ENCODE data around the gene RAB40B. TPM values are rescaled to one million over a fixed set of nuclear protein-coding genes. Genes with fewer than 3 reads are reported as not detected.
A peak's percentile ranks its signal among the peaks of the same experiment; 100 is the strongest.

Gene RAB40B
- total RNA-seq, 1 donor from 2014 or later: 5.5 TPM

GRCh38 chr17:82716203-82717010, 17.9 kb upstream of the RAB40B start, which contains the start of gene FN3KRP:
FN3KRP (plus strand) TSS chr17:82716706; CDS start chr17:82716756, 50 bp downstream.
- peak; percentile 96 for DNase-seq (ENCODE audit: low spot score)

- no peak for DNase-seq (ENCODE audit: low spot score)
Measured at GRCh38 chr17:82713071-82713723, 14.7 kb upstream of the RAB40B start.

- no peak for DNase-seq (ENCODE audit: low spot score)
Measured at GRCh38 chr17:82710499-82711232, 12.2 kb upstream of the RAB40B start.

GRCh38 chr17:82709676-82710498, 11.4 kb upstream of the RAB40B start:
- no peak for DNase-seq (ENCODE audit: low spot score)

- DNase-seq (ENCODE audit: low spot score): no peak
Measured at GRCh38 chr17:82709024-82709675, 10.7 kb upstream of the RAB40B start.

- no peak for DNase-seq (ENCODE audit: low spot score)
Measured at GRCh38 chr17:82705756-82706155, 7.3 kb upstream of the RAB40B start.

GRCh38 chr17:82704886-82705285, 6.4 kb upstream of the RAB40B start:
- DNase-seq (ENCODE audit: low spot score): no peak

- DNase-seq (ENCODE audit: low spot score): no peak
Measured at GRCh38 chr17:82703935-82704865, 5.7 kb upstream of the RAB40B start.

- no peak for DNase-seq (ENCODE audit: low spot score)
Measured at GRCh38 chr17:82703036-82703745, 4.7 kb upstream of the RAB40B start.

GRCh38 chr17:82702231-82702927, 3.9 kb upstream of the RAB40B start:
- no peak for DNase-seq (ENCODE audit: low spot score)

- no peak for DNase-seq (ENCODE audit: low spot score)
Measured at GRCh38 chr17:82699551-82699950, 1.1 kb upstream of the RAB40B start.

GRCh38 chr17:82698974-82699442, 510 bp upstream of the RAB40B start:
- no peak for DNase-seq (ENCODE audit: low spot score)

GRCh38 chr17:82697808-82698064, 762 bp downstream of the RAB40B start:
- no peak for DNase-seq (ENCODE audit: low spot score)

- no peak for DNase-seq (ENCODE audit: low spot score)
Measured at GRCh38 chr17:82696916-82697807, 1.3 kb downstream of the RAB40B start.

- no peak for DNase-seq (ENCODE audit: low spot score)
Measured at GRCh38 chr17:82696259-82696658, 2.2 kb downstream of the RAB40B start.

- DNase-seq (ENCODE audit: low spot score): no peak
Measured at GRCh38 chr17:82694647-82695046, 3.9 kb downstream of the RAB40B start.

GRCh38 chr17:82693168-82693867, 5.2 kb downstream of the RAB40B start:
- DNase-seq (ENCODE audit: low spot score): no peak

All from mesenteric fat pad (tissue), 1 donor.